WERI-Rb-1 (cell line): ENCODE results near the gene ICOSLG.
A peak's percentile ranks its signal among the peaks of the same experiment; 100 is the strongest.
"Not testable (repeated sequence)": the region's sequence is repeated elsewhere in the genome, so short reads cannot be mapped to it uniquely, and the experiment has no call there.

Source experiments
- DNase-seq: peaks from one replicate; pipeline ENCODE4 v3.0.0-alpha.2; 2020
- H3K27ac ChIP-seq: fragments of 250-450 bp; sonication (Bioruptor Pico); 2 replicates; pipeline ENCODE4 v1.5.1; 2020; ENCODE audit warnings: mild to moderate bottlenecking, moderate library complexity
- H3K27me3 ChIP-seq: fragments of 250-450 bp; sonication (Bioruptor Pico); 2 replicates; pipeline ENCODE4 v1.5.1; 2021; ENCODE audit warnings: mild to moderate bottlenecking, low read depth, moderate library complexity; ENCODE audit not compliant: insufficient read depth, severe bottlenecking
- H3K36me3 ChIP-seq: fragments of 250-450 bp; sonication (Bioruptor Pico); 2 replicates; pipeline ENCODE4 v1.5.1; 2020; ENCODE audit warnings: mild to moderate bottlenecking, moderate library complexity
- H3K4me3 ChIP-seq: 2 replicates; pipeline ENCODE4 v1.5.1; 2011; ENCODE audit warnings: low read depth, mild to moderate bottlenecking, control low read depth, low read length
- H3K9me3 ChIP-seq: fragments of 250-450 bp; sonication (Bioruptor Pico); 2 replicates; pipeline ENCODE4 v1.5.1; 2021; ENCODE audit warnings: mild to moderate bottlenecking, moderate library complexity; ENCODE audit not compliant: severe bottlenecking
- TF ChIP-seq, protein P1 (sequence below): IDR thresholded peaks from 2 replicates; pipeline ENCODE4 v1.5.1; 2011; ENCODE audit warnings: low read depth, mild to moderate bottlenecking, control low read depth, inconsistent platforms, low read length

ICOSLG gene

DNA sequence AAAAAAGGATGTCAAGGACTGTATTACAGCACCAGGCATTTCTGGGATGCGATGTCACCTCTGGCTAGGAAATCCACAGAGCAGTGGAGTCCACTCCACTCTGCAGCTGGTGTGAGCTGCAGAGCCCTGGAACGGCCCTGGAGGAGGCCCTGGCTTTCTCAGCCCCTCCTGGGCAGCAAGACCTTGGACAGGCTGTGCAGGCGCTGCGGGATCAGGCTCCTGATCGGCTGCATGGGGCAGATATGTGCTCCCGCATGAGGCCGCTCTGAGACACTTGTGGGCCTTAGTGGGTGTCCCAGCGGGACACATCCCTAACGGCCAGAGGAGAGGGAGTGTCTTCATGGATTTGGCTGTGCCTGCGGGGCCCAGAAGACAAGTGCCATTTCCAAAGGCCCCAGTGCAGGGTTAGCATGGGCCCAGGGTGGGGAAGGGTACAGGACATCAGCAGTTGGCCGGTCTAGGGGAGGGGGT lies 14.8 kb upstream of the ICOSLG start:
- peak; percentile 7 for DNase-seq
- no peaks in the 10 kb centered on the region for H3K27me3 ChIP-seq

DNA sequence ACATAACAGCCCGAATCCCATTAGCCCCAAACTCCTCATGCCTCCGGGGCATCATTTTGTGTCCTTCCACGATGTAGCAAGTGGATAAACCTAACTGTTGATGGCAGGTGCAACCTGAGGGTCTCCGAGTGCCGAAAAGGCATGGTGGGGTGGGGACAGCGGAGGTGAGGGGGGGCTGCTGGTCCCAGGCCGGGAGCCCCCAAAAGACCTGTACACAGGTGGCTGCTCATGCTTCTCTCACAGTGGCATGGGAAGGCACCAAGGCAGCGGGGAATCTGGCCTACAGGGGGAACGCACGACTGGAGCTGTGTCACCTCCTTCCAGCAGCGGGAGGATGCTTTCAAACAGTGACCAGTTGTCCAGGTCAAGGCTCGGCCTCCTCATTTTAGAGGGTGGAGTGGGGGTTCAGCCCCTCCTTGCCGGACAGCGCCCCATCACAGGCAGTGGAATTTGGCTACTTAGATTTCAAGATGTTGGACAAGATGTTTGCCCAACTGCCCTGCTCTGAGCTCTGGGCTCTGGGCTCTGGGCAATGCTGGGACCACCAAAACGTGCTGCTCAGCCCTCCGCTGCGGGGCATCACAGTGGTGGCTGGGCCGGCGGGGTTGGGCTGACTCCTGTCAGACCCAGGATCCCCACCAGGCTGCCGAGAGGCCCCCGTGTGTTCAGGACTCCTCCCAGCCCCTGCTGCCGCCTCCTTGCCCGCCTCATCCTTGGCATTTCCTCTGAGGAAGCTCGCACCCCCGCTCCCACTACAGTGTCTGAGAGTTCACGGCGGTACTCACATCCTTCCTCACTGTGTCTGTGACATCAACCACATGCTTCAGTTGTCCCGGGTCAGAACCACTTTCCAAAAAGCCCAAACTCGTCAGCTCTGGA lies 13.3 kb upstream of the ICOSLG start:
- peaks cover 5% of the 10 kb centered on the region for H3K9me3 ChIP-seq
- H3K27ac ChIP-seq, result no peak overlapping the region
- no peaks in the 10 kb centered on the region for H3K36me3 ChIP-seq
- TF ChIP-seq, protein P1, sequence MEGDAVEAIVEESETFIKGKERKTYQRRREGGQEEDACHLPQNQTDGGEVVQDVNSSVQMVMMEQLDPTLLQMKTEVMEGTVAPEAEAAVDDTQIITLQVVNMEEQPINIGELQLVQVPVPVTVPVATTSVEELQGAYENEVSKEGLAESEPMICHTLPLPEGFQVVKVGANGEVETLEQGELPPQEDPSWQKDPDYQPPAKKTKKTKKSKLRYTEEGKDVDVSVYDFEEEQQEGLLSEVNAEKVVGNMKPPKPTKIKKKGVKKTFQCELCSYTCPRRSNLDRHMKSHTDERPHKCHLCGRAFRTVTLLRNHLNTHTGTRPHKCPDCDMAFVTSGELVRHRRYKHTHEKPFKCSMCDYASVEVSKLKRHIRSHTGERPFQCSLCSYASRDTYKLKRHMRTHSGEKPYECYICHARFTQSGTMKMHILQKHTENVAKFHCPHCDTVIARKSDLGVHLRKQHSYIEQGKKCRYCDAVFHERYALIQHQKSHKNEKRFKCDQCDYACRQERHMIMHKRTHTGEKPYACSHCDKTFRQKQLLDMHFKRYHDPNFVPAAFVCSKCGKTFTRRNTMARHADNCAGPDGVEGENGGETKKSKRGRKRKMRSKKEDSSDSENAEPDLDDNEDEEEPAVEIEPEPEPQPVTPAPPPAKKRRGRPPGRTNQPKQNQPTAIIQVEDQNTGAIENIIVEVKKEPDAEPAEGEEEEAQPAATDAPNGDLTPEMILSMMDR, result no peak
- H3K27me3 ChIP-seq, result no peaks in the 10 kb centered on the region
- DNase-seq, result peak; percentile 6
- no peak overlapping the region for H3K4me3 ChIP-seq

More for the DNA sequence above, 14.8 kb upstream of the ICOSLG start:
- H3K9me3 ChIP-seq, result peaks cover 11% of the 10 kb centered on the region
- no peaks in the 10 kb centered on the region for H3K36me3 ChIP-seq
- TF ChIP-seq, protein P1, result no peak
- H3K27ac ChIP-seq, result no peak overlapping the region
- no peak overlapping the region for H3K4me3 ChIP-seq

DNA sequence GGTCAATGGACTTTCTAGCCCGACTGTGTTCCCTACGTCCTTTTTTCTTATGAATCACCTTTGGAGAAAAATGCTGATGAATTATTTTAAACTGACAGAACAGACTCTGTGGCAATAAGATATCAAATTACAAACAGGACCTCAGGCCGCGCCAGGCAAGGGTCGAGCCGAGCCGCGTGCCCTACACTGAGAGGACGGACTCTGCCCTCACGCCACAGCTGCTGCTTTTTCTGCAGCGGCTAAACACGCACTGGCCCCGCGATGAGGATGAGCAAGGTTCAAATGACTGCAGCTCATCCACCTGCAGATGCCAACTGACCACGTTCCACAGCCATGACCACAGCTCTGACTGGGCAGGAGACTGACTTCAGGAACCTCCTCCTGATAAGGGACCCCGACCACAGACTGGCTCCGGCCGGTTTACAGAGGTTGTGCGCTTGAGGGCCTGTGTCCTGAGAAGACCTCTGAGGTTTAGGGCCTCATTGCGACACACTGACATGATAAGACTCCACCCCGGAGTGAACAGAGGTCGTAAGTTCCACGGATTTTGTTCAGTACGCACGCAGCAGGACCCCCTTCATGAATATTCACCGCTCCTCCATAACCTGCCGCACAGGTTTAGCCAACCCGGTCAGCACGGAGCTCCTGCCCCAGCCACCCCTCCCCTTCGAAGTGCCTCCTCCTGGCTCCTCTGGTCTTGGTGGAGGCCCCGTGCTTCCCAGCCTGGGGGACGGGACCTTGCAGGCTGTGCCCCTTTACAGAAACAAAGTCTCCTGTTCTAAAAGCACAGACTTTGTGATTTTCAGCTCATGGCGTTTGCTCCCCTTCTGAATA lies 8.7 kb upstream of the ICOSLG start:
- H3K9me3 ChIP-seq, H3K27ac ChIP-seq, DNase-seq, H3K36me3 ChIP-seq, H3K4me3 ChIP-seq, H3K27me3 ChIP-seq: not testable (repeated sequence)

DNA sequence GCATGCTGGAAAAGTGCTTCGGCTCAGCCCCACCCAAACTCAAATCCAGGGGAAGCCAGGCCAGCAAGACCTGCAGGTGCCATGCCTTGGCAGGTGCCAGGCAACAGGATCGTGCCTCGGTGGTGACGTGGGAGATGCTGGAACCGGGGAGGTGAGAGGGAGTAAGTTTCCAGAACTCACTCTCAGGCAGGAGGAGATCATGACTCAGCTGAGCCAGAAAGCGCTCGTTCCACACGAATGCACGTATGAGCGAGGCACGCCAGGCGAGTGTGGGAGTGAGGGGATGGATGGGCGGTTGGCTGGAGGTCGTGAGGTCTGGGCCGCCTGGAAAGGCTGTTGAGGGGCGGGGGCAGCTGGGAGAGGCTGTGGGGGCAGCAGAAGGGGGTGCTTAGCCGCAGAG lies 7.2 kb upstream of the ICOSLG start:
- not testable (repeated sequence) for H3K9me3 ChIP-seq, H3K36me3 ChIP-seq, H3K4me3 ChIP-seq, DNase-seq, H3K27ac ChIP-seq, H3K27me3 ChIP-seq

DNA sequence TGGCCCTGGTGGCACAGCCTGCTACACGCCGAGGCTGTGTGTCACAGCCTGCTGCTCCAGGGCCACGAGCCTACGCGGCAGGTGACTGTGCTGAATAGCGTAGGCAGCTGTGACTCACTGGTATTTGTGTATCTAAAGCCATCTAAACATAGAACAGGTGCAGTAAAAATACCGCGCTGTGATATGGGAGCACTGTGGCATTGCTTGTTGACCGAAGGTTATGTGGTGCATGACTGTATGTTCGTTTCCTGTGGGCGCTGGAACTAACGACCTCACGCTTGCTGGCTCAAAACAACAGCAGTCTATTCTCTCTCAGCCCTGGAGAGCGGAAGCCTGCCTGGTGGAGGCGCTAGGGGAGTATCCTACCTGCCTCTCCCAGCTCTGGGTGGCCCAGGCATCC lies 3.2 kb upstream of the ICOSLG start:
- not testable (repeated sequence) for H3K4me3 ChIP-seq, DNase-seq, H3K9me3 ChIP-seq, H3K27me3 ChIP-seq, H3K36me3 ChIP-seq, H3K27ac ChIP-seq

DNA sequence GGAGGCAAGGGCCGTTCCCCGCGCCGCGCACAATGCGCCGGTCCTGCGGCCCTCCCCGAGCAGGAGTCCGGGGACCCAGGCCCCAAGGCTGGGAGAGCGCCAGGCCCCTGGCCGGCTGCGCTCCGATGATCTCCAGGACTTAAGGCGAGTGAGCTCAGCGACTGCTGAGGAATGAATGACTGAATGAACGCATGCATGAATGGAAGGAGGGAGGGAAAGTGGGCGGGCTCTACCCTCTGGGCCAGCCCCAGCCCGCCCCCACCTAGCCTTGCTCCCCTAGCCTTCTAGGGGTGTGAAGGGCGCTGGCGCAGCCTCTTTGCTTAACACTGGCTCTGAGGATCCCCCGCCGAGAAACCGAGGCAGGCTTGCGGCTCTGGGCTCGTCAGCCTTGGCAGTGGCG lies 538 bp upstream of the ICOSLG start:
- not testable (repeated sequence) for H3K27ac ChIP-seq, H3K36me3 ChIP-seq, DNase-seq, H3K4me3 ChIP-seq, H3K9me3 ChIP-seq, H3K27me3 ChIP-seq

DNA sequence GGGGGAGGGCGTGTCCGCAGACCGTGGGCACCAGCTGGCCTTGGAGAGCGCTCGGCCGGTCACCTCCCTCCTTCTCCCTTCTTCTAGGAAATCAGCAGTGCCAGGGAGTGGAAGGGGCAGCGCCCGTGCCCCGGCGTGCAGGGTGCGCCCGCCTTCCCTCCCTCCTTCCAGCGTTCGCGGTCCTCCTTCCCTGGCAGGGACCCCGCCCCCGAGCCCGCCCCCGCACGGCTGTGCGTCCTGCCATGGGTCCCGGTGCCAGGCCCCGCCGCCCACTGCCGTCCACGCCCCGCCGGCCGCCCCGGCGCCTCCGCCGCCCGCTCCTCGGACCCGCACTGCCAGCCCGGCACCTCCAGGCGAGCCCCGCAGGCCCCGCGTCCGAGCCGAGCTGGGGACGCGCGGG lies 390 bp downstream of the ICOSLG start:
- H3K27me3 ChIP-seq, H3K27ac ChIP-seq, DNase-seq, H3K9me3 ChIP-seq, H3K4me3 ChIP-seq, H3K36me3 ChIP-seq: not testable (repeated sequence)

DNA sequence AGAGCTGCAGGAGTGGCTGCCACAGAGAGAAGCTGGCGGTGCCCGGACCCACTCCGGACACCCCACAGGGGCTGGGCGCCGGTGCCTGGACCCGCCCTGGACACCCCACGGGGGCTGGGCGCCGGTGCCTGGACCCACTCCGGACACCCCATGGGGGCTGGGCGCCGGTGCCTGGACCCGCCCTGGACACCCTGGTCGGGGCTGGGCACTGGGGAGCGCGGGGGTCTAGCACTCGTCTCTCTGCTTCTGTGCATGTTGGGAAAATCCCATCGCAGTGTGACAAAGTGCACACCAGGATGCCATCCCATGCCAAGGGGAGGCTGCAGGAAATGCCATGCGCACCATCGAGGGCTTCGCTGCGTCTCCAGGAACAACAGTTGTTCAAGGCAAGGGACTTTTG lies 11.2 kb downstream of the ICOSLG start:
- not testable (repeated sequence) for H3K27me3 ChIP-seq, DNase-seq, H3K36me3 ChIP-seq, H3K9me3 ChIP-seq, H3K4me3 ChIP-seq, H3K27ac ChIP-seq

DNA sequence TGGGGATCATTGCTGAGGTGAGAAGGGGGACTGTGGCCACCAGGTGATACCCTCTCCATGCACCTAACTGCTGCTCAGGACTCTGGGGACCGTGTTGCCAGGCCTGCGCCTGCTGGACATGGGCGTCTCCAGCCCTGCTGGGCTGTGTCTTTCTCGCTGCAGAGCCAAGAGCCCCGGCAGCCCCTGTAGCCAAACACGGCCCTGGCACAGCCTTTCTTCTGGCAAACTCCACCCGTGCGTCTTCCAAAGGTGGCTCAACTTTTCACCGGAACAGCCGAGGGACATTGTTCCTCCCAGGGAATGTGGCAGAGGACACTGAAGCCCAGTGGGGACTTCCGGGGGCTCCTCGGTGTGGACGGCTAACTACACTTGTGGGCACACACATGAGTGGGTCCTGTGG lies 12.6 kb downstream of the ICOSLG start:
- not testable (repeated sequence) for H3K36me3 ChIP-seq, H3K4me3 ChIP-seq, H3K27me3 ChIP-seq, H3K9me3 ChIP-seq, DNase-seq, H3K27ac ChIP-seq

DNA sequence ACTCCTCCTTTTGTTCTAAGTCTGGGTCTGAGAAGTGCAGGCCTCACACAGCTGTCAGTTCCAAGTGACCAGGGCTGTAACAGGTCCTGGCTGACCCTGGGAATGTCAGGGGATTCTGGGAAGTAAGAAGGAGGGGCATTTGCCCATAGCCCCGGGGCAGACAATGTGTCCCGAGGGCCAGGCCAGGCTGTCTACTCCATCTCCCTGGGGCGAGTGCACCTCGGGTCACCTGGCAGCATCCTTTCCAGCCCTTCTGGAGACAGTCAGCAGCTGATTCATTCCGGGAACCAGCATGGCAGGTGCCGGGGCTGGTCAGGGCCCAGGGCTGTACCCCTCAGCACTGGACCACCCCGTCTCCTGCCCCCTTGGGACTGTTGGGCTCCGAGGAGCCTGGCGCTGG lies 13.1 kb downstream of the ICOSLG start:
- not testable (repeated sequence) for H3K36me3 ChIP-seq, H3K4me3 ChIP-seq, H3K27me3 ChIP-seq, H3K9me3 ChIP-seq, DNase-seq, H3K27ac ChIP-seq

DNA sequence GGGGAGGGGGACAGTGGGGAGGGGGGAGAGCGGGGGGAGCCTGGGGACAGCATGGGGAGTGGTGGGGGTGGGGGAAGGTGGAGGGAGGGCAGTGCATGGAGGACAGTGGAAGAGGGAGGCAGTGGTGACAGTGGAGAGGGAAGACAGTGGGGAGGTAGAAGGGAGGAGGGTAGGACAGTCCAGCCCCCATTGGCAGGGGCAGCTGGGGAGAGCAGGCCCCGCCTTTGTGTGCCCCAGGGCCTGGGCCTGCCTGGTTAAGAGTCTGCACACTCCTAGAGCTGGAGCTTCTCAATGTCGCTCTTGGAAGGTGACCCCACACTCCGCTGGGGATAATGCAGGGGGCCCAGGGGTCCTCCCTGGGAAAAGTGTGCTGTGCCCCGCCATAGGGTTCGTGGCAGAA lies 15.1 kb downstream of the ICOSLG start:
- not testable (repeated sequence) for H3K4me3 ChIP-seq, DNase-seq, H3K36me3 ChIP-seq, H3K9me3 ChIP-seq, H3K27me3 ChIP-seq, H3K27ac ChIP-seq

DNA sequence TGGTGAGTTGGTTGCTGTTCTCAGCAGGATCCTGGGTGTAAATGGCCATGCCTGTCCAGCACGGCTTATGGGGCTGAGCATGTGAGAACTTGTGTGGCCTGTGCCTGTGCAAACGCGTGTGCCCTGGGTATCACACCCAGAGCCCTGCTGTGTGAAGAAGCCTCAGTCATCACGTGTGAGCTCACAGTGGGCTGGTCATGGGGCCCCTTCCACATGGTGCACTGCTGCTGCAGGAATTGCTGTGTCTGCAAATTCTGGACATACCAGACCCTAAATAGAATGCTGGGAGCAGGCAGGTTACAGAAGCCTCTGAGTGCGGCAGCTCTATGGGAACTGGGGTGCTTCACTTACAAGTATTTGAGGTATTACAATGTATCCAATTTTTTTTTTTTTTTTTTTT lies 17.4 kb downstream of the ICOSLG start:
- not testable (repeated sequence) for H3K27me3 ChIP-seq, DNase-seq, H3K9me3 ChIP-seq, H3K4me3 ChIP-seq, H3K36me3 ChIP-seq, H3K27ac ChIP-seq
